DMS 273 (cell line): ENCODE results near the gene CELSR1.

Experiments used
- DNase-seq: peaks from one replicate; lab custom pipeline; 2025; ENCODE audit not compliant: unreplicated experiment; lab: John Stamatoyannopoulos, UW

CELSR1 gene

DNA sequence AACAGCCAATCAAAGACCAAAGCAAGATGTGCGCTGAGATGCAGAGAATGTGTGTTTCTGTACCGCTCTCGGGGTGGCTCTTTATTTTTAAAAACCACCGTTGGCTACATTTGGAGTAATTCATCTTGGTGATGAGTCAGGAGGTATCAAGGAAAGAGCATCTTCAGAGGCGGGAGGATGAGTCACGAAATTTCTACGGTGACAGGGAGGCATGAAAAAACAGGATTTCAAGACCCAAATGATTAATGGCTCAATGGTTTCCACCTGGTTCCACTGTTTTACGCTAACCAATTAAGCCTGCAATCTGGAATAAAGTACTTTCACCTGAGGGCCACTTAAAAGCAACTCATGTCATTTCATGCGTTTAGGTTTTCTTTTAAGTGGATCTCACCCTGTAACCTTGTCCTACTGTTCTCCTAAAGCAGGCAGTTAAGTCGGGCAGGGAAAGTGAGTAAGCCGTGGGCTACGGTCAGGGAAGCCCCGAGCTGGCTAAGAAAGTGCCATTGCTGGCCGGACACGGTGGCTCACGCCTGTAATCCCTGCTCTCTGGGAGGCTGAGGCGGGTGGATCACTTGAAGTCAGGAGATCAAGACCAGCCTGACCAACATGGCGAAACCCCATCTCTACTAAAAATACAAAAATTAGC, 74.6 kb downstream of the CELSR1 start:
- DNase-seq: no peak

DNA sequence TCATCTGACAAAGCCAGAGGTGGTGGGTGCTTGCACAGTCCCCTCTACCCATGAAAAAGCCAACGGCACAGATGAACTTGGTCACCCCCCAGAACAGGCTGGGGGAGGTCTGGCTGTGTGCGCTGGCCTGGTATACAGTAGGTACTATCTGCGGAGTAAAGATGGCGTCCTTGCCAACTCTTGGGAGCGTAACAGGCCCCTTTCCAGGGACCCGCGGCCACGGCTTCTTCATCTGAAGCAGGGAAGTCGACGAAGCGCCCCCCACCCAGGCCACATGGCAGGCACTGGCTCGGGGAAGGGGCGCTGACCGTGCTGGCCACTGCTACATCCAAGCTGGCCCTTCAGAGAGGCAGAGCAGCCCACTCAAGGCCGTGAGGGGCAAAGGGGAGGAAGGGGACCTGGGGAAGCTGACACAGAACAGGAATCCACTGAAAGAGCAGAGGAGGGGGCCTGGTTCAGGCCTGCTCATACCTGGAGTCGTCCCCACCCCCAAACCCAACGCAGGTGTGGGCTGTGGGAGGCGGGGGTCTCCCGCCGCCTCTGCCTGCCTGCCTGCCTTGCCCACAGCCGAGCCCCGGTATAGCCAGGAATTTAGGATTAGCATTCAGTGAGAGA, 75.7 kb downstream of the CELSR1 start:
- DNase-seq: no peak

GRCh38 chr22:46460857-46461256, 76.6 kb downstream of the CELSR1 start:
- no peak for DNase-seq

GRCh38 chr22:46459347-46460065, 77.9 kb downstream of the CELSR1 start:
- DNase-seq: no peak

- no peak for DNase-seq
Observed at GRCh38 chr22:46458525-46458924, 78.9 kb downstream of the CELSR1 start.

DNA sequence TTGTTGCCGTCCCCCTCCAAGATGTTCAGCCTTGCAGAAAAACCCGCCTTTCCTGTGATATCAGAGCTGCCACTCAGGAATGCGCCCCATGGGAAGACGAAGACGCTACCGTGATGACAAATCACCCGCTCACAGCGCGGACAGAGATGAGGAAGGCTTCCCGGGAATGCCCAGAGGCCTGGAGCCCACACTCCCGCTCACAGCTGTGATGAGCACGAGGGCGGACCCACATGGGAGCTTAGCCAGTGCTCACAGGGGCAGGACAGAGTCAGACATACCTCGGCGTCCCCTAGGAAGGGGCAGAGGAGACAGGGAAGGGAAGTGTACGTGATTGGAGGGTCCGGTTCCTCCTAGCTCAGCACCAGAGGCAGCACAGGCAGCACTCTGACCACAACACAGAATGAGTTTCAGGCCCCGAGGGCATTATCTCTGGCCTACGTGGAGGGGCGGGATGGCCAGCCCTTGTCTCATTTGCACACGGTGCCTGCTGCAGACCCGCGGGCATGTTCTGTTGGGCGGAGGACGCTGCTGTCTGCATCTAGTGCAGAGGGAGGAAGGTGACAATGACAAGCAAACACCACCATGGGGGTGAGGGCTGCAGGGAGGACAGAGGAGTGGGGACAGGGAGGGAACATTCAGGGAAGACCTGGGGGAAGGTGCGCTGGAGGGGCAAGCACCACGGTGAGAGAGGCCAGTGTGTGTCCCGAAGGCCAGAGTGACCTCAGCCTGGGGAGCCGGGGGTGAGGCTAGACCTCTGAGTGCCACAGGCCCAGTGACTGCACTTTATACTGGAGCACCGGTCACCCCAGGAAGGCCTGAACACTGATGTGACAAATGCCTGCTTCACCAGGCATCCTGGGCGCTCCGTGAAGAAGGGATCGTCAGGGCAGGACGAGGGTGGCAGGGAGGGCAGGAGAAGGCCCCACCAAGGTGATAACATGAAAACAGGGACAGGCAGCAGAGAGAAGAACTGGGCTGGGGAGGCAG, 79.6 kb downstream of the CELSR1 start:
- DNase-seq: no peak

DNA sequence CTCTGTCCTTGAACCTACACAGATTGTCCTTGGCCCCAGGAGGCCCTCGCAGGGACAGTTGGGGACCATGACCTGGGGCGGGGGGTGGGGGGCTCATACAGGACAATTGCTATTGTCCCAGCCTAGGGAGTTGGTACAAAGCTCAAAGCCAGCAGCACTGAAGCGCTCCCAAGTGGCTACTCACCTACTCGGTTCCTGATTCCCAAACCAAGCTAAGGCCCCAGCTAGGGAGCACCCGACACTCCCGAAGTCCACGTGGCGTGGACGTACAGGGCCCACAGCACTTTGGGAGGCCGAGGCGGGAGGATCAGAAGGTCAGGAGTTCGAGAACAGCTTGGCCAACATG, 80.6 kb downstream of the CELSR1 start:
- no peak for DNase-seq

- no peak for DNase-seq
Observed at GRCh38 chr22:46455446-46455845, 82.0 kb downstream of the CELSR1 start.

DNA sequence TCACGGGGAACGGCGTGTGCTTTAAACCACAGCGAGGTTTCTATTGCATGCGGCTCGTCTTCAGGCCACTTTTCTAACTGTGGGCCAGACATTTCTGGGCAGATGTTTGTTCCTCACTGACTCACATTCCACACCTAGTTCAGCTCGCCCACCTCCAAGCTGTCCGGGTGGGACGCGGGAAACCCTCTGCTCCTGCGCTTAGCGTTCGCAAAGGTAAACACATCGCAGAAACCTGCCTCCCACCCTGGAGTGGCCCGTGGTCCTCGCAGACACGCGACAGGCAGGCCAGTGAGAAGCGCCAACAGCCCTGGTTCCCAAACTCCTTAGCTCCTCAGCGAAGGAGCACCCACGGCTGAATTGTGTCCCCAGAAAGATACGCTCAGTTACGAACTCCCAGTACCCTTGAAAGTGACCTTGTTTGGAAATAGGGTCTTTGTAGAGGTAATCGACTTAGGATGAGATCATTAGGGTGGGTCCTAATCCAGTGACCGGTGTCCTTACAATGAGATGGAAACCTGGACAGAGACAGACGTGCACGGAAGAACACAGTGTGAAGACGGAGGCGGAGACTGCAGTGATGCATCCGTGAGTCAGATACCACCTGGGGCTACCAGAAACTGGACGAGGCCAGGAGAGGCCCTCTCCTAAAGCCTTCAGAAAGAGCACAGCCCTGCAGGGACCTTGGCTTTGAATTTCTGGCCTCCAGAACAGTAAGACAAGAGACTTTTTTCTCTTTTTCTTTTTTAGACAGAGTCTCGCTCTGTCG, 82.7 kb downstream of the CELSR1 start:
- no peak for DNase-seq

- DNase-seq: no peak
Observed at GRCh38 chr22:46453829-46454503, 83.5 kb downstream of the CELSR1 start.

GRCh38 chr22:46453006-46453828, 84.2 kb downstream of the CELSR1 start:
- peak; percentile 49 for DNase-seq

GRCh38 chr22:46452195-46453005, 85.0 kb downstream of the CELSR1 start:
- DNase-seq: no peak

GRCh38 chr22:46451741-46452140, 85.7 kb downstream of the CELSR1 start:
- DNase-seq: no peak

DNA sequence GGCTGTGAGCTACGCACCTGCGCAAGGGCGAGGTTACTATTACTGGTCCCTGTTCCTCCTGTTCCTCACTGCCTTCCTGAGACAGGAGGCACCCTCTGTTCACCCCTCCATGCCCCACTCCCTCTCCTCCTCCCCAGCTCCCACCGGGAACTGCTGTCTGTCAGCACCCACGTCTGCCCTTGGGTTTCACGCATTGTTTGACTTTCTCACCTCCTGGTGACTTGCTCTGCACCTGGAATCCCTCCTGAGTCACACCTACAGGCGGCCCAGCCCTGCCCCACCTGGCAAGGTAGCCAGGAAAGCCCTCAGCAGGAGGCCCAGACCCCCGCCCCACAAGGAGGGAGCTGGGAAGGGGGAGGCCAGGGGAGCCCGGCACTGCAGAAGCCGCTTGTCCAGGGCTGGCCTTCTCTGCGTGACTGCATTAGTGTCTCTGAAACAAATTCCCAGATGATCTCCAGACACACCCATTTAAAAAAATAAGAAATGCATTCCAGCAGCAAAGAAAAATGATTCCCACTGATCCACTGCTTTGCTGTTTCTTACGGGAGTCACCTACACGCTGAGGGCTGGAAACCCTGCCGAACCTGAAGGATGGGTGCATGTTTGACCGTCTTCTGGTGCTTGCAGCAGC, 86.4 kb downstream of the CELSR1 start:
- no peak for DNase-seq

DNA sequence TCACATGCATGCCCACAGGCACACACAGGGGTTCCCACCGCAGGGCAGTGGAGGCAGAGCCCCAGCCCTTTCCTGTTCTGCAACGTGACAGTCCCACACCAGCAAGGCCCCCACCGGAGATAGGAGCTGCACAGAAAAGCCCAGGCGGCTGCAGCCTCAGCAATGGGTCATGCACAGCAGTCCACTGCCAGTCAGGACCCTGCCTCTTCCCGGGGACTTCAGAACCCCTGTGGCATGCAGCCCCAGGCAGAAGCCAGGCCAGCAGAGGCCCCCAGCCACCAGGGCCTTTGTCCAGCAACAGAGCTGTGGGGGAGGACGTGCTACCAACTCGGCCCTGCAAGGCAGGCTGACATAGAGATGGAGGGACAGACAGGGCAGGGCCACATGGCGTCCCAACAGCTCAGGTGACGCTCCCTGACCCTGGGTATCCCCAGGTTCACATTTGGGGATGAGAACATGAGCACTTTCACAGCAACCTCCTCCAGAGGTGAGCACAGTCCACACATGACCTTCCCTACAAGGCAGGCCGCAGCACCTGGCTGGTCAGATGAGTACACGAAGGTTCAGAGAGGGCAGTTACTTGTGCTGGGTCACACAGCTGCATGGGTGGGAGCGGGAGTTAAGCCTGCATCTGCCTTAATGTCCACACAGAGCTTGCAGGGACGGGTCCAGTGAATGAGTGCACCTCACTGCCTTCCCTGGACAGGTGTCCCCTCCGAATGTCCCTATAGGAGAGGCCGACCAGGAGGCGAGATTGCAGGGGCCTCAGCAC, 87.3 kb downstream of the CELSR1 start:
- DNase-seq: no peak

GRCh38 chr22:46449116-46449691, 88.2 kb downstream of the CELSR1 start:
- no peak for DNase-seq

- no peak for DNase-seq
Observed at GRCh38 chr22:46448333-46448732, 89.1 kb downstream of the CELSR1 start.
